Bronchial epithelial cell (primary cell): ENCODE data around the gene ELF2. TPM values are rescaled to one million over a fixed set of nuclear protein-coding genes. Genes with fewer than 3 reads are reported as not detected.
"Not testable (repeated sequence)": the region's sequence is repeated elsewhere in the genome, so short reads cannot be mapped to it uniquely, and the experiment has no call there.

Source experiments
- DNase-seq: peaks from one replicate; pipeline ENCODE4 v3.0.0-alpha.2; 2010; ENCODE audit warnings: low read depth
- FAIRE-seq: peaks from 2 replicates; lab custom pipeline; 2011; peaks lifted over from hg19 to GRCh38; lab: Jason Lieb, UNC
- H3K27me3 ChIP-seq: 2 replicates; pipeline ENCODE4 v1.5.1; 2011; ENCODE audit warnings: low read length; ENCODE audit not compliant: control insufficient read depth, insufficient read depth
- H3K36me3 ChIP-seq: 2 replicates; pipeline ENCODE4 v1.5.1; 2011; ENCODE audit warnings: low read length; ENCODE audit not compliant: control insufficient read depth, insufficient read depth
- H3K4me3 ChIP-seq: 2 replicates; pipeline ENCODE4 v1.5.1; 2011; ENCODE audit warnings: mild to moderate bottlenecking, low read depth, low read length, control low read depth
- total RNA-seq: library from RNA; depleted of rRNA; stranded (reverse); fragments of >200 nt; gene quantifications from 2 replicates; pipeline ENCODE4 v1.2.1, GENCODE V29; 2014
- TF ChIP-seq, protein P1 (sequence below): IDR thresholded peaks from 2 replicates; pipeline ENCODE4 v1.5.1; 2011; ENCODE audit warnings: mild to moderate bottlenecking, moderate library complexity, low read length, control low read depth, inconsistent platforms; ENCODE audit not compliant: insufficient read depth, severe bottlenecking

ELF2 gene
- total RNA-seq, 1 donor from 2014 or later: 29.2 TPM

GRCh38 chr4:139035650-139036049 lies 141.4 kb downstream of the ELF2 start:
- FAIRE-seq (no peak), DNase-seq (no peak)
- no peak overlapping the region for H3K4me3 ChIP-seq
- no peaks in the 10 kb centered on the region for H3K27me3 ChIP-seq
- H3K36me3 ChIP-seq: peaks cover 2% of the 10 kb centered on the region
- TF ChIP-seq, protein P1, sequence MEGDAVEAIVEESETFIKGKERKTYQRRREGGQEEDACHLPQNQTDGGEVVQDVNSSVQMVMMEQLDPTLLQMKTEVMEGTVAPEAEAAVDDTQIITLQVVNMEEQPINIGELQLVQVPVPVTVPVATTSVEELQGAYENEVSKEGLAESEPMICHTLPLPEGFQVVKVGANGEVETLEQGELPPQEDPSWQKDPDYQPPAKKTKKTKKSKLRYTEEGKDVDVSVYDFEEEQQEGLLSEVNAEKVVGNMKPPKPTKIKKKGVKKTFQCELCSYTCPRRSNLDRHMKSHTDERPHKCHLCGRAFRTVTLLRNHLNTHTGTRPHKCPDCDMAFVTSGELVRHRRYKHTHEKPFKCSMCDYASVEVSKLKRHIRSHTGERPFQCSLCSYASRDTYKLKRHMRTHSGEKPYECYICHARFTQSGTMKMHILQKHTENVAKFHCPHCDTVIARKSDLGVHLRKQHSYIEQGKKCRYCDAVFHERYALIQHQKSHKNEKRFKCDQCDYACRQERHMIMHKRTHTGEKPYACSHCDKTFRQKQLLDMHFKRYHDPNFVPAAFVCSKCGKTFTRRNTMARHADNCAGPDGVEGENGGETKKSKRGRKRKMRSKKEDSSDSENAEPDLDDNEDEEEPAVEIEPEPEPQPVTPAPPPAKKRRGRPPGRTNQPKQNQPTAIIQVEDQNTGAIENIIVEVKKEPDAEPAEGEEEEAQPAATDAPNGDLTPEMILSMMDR: no peak

- TF ChIP-seq, protein P1: peak; percentile 81
- Histone ChIP-seq H3K36me3 (peaks cover 2% of the 10 kb centered on the region), H3K27me3 (no peaks in the 10 kb centered on the region), H3K4me3 (no peak overlapping the region)
- FAIRE-seq: no peak
- DNase-seq: peak; percentile 70
These were observed 146.3 kb downstream of the ELF2 start for GRCh38 chr4:139030614-139031235.

- not testable (repeated sequence) for H3K27me3 ChIP-seq, H3K36me3 ChIP-seq, FAIRE-seq, DNase-seq, H3K4me3 ChIP-seq
These were observed 147.1 kb downstream of the ELF2 start for GRCh38 chr4:139029866-139030363.

DNA sequence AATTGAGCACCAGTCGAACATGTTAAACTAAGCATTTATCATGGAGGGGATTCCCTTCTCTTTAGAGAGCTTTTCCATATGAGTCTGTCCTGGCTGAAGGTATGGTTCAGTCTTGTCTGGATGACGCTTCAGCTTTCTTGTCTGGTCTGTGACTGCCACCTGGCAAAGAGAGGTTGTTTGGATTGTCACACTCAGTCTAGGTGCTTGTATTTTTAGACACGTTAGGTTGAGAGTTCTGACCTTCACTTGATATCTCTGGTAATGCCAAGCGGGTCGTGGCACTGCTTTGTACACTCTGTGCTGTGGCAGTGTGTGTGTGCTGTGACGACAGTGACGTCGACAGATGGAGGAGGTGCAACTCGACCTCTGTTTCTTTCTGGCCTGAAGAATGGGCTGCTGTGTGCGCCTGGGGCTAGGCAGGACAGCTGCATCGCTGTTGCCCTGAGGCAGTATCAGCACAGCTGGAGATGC lies 148.8 kb downstream of the ELF2 start:
- no peak for FAIRE-seq
- Histone ChIP-seq H3K4me3 (no peak overlapping the region), H3K36me3 (peaks cover 2% of the 10 kb centered on the region), H3K27me3 (no peaks in the 10 kb centered on the region)
- DNase-seq: no peak
- TF ChIP-seq, protein P1: no peak

GRCh38 chr4:139027776-139028175 lies 149.2 kb downstream of the ELF2 start:
- no peaks in the 10 kb centered on the region for H3K27me3 ChIP-seq
- FAIRE-seq: no peak
- no peak overlapping the region for H3K4me3 ChIP-seq
- H3K36me3 ChIP-seq: peaks cover 2% of the 10 kb centered on the region
- TF ChIP-seq, protein P1: no peak
- DNase-seq: no peak

DNA sequence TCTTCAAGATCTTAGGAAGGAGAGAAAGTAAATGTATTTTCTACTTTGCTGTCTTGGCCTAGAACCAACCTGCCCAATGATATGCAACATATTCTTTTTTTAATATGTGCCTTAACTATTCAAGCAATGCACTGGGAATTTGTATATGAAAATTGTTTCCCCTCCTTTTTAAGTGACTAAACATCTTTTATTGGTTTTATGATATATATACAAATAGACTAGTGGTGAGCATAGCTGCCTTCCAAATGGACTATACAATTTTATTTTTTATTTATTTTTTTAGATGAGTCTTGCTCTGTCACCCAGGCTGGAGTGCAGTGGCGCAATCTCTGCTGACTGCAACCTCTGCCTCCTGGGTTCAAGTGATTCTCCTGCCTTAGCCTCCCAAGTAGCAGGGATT lies 151.2 kb downstream of the ELF2 start:
- FAIRE-seq (no peak), DNase-seq (no peak)
- Histone ChIP-seq H3K4me3 (no peak overlapping the region), H3K36me3 (peaks cover 3% of the 10 kb centered on the region), H3K27me3 (no peaks in the 10 kb centered on the region)
- TF ChIP-seq, protein P1: no peak
